Measurements from ENCODE around the gene LCMT2. TPM values are rescaled to one million over a fixed set of nuclear protein-coding genes. Genes with fewer than 3 reads are reported as not detected.

The LCMT2 gene
- total and polyA plus RNA-seq, 2 experiments from 2014 or later, result 2.3 to 7.1 TPM

DNA sequence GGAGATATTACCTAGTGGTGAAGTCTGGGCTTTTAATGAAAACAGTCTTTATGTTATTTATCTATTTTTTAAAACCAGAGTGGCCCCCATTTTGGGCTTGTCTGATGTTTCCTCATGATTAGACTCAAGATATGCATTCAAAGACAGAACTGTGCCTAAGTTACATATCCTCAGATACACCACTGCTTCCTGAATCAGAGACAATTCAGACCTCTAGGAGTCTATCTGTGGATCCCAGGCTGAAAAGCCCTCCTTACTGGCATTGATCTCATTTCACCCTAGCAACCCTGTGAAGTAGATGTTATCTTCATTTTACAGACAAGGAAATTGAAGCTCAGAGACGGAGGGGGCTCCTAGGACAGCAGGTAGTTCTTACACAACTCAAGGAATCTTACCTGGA is 46.8 kb downstream of the LCMT2 start:
- no peaks in the 10 kb centered on the region; the same call in 2 of the 3 replicates for H3K36me3 Mint-ChIP-seq (ENCODE audit: low read depth)
- Histone ChIP-seq H3K27me3 (ENCODE audit: insufficient read depth) (no peaks in the 10 kb centered on the region), H3K36me3 (ENCODE audit: insufficient read depth) (no peaks in the 10 kb centered on the region), H3K9me2 (ENCODE audit: insufficient read depth) (no peaks in the 10 kb centered on the region), H4K20me1 (replicated peaks; ENCODE audit: insufficient read depth) (no peaks in the 10 kb centered on the region), H3K4me1 (ENCODE audit: insufficient read depth) (no peaks in the 10 kb centered on the region), H3K79me2 (replicated peaks; ENCODE audit: insufficient read depth) (no peaks in the 10 kb centered on the region), H3K4me3 (no peak overlapping the region), H2AFZ (no peak overlapping the region), H3K4me2 (no peak overlapping the region), H3F3A (replicated peaks; ENCODE audit: low read depth) (no peaks in the 10 kb centered on the region), H3K27ac (ENCODE audit: low read depth) (no peak overlapping the region)
- H3K27me3 Mint-ChIP-seq (ENCODE audit: insufficient read depth, low read depth, poor library complexity), result peaks cover 6% of the 10 kb centered on the region
- H3K27ac Mint-ChIP-seq, result no peak overlapping the region
- ATAC-seq (no peak), DNase-seq (ENCODE audit: low spot score) (no peak)
- H3K4me3 Mint-ChIP-seq, result no peak overlapping the region
- H3K4me1 Mint-ChIP-seq, result no peaks in the 10 kb centered on the region
- TF ChIP-seq, protein P1, sequence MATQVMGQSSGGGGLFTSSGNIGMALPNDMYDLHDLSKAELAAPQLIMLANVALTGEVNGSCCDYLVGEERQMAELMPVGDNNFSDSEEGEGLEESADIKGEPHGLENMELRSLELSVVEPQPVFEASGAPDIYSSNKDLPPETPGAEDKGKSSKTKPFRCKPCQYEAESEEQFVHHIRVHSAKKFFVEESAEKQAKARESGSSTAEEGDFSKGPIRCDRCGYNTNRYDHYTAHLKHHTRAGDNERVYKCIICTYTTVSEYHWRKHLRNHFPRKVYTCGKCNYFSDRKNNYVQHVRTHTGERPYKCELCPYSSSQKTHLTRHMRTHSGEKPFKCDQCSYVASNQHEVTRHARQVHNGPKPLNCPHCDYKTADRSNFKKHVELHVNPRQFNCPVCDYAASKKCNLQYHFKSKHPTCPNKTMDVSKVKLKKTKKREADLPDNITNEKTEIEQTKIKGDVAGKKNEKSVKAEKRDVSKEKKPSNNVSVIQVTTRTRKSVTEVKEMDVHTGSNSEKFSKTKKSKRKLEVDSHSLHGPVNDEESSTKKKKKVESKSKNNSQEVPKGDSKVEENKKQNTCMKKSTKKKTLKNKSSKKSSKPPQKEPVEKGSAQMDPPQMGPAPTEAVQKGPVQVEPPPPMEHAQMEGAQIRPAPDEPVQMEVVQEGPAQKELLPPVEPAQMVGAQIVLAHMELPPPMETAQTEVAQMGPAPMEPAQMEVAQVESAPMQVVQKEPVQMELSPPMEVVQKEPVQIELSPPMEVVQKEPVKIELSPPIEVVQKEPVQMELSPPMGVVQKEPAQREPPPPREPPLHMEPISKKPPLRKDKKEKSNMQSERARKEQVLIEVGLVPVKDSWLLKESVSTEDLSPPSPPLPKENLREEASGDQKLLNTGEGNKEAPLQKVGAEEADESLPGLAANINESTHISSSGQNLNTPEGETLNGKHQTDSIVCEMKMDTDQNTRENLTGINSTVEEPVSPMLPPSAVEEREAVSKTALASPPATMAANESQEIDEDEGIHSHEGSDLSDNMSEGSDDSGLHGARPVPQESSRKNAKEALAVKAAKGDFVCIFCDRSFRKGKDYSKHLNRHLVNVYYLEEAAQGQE (IDR thresholded peaks at IDR 0.05; ENCODE audit: unreplicated experiment), result no peak
- TF ChIP-seq, protein P2, sequence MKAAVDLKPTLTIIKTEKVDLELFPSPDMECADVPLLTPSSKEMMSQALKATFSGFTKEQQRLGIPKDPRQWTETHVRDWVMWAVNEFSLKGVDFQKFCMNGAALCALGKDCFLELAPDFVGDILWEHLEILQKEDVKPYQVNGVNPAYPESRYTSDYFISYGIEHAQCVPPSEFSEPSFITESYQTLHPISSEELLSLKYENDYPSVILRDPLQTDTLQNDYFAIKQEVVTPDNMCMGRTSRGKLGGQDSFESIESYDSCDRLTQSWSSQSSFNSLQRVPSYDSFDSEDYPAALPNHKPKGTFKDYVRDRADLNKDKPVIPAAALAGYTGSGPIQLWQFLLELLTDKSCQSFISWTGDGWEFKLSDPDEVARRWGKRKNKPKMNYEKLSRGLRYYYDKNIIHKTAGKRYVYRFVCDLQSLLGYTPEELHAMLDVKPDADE (IDR thresholded peaks at IDR 0.05), result no peak
- TF ChIP-seq STAT1 (IDR thresholded peaks at IDR 0.05; ENCODE audit: unreplicated experiment), result no peak
- TF ChIP-seq POLR2AphosphoS5 (IDR thresholded peaks at IDR 0.05; ENCODE audit: low read depth), result no peak
- no peak for TF ChIP-seq EZH2 (IDR thresholded peaks at IDR 0.05; ENCODE audit: low read depth, unreplicated experiment)
- H3K9me3 Mint-ChIP-seq, result no peaks in the 10 kb centered on the region

GRCh38 chr15:43281926-43282602 is 48.3 kb downstream of the LCMT2 start:
- Histone ChIP-seq H3K36me3 (ENCODE audit: insufficient read depth) (no peaks in the 10 kb centered on the region), H3K4me2 (no peak overlapping the region), H3K9me2 (ENCODE audit: insufficient read depth) (no peaks in the 10 kb centered on the region), H3F3A (replicated peaks; ENCODE audit: low read depth) (no peaks in the 10 kb centered on the region), H4K20me1 (replicated peaks; ENCODE audit: insufficient read depth) (no peaks in the 10 kb centered on the region), H3K27ac (ENCODE audit: low read depth) (no peak overlapping the region), H3K79me2 (replicated peaks; ENCODE audit: insufficient read depth) (no peaks in the 10 kb centered on the region), H3K27me3 (ENCODE audit: insufficient read depth) (no peaks in the 10 kb centered on the region), H3K4me3 (no peak overlapping the region), H2AFZ (no peak overlapping the region), H3K4me1 (ENCODE audit: insufficient read depth) (no peaks in the 10 kb centered on the region)
- no peaks in the 10 kb centered on the region; the same call in 2 of the 3 replicates for H3K36me3 Mint-ChIP-seq (ENCODE audit: low read depth)
- no peak overlapping the region for H3K27ac Mint-ChIP-seq
- no peak overlapping the region for H3K4me3 Mint-ChIP-seq
- DNase-seq (ENCODE audit: low spot score) (no peak), ATAC-seq (no peak)
- peaks cover 6% of the 10 kb centered on the region for H3K27me3 Mint-ChIP-seq (ENCODE audit: insufficient read depth, low read depth, poor library complexity)
- H3K9me3 Mint-ChIP-seq, result no peaks in the 10 kb centered on the region
- H3K4me1 Mint-ChIP-seq, result no peaks in the 10 kb centered on the region
- no peak for TF ChIP-seq CREB1 (CRISPR knock-in tag; IDR thresholded peaks at IDR 0.05; ENCODE audit: low read depth)
- TF ChIP-seq ZNF462 (CRISPR knock-in tag; IDR thresholded peaks at IDR 0.05), result no peak
- no peak for TF ChIP-seq STAT1 (IDR thresholded peaks at IDR 0.05; ENCODE audit: unreplicated experiment)
- no peak for TF ChIP-seq ZNF331 (CRISPR knock-in tag; IDR thresholded peaks at IDR 0.05; ENCODE audit: low read depth)
- TF ChIP-seq POLR2AphosphoS5 (IDR thresholded peaks at IDR 0.05; ENCODE audit: low read depth), result no peak
- no peak for TF ChIP-seq EZH2 (IDR thresholded peaks at IDR 0.05; ENCODE audit: low read depth, unreplicated experiment)
- TF ChIP-seq ZNF114 (CRISPR knock-in tag; IDR thresholded peaks at IDR 0.05), result no peak
- TF ChIP-seq NANOG (IDR thresholded peaks at IDR 0.05; ENCODE audit: borderline replicate concordance), result no peak
- no peak for TF ChIP-seq JUNB (IDR thresholded peaks at IDR 0.05; ENCODE audit: unreplicated experiment)

Measured in GM23338 (cell line).